Measurements from ENCODE around the gene SARM1. TPM values are rescaled to one million over a fixed set of nuclear protein-coding genes. Genes with fewer than 3 reads are reported as not detected.

Gene SARM1
- total RNA-seq, 1 donor from 2014 or later: 14.1 TPM

- DNase-seq (no peak), ATAC-seq (no peak)
- Histone ChIP-seq H3K36me3 (peaks cover 65% of the 10 kb centered on the region), H3K27me3 (ENCODE audit: low read depth) (no peaks in the 10 kb centered on the region), H3K9me3 (no peaks in the 10 kb centered on the region), H3K27ac (peak overlapping the region; percentile 93), H3K4me1 (peaks cover 24% of the 10 kb centered on the region), H3K4me3 (peak overlapping the region; percentile 96)
- intact Hi-C loops (cut with DNase I): no loop called here
- TF ChIP-seq CTCF (IDR thresholded peaks at IDR 0.05): no peak
Measured at GRCh38 chr17:28357901-28358197, 13.6 kb upstream of the SARM1 start.

- no peaks in the 10 kb centered on the region for H3K27me3 ChIP-seq (ENCODE audit: low read depth)
Measured at GRCh38 chr17:28363186-28363585, 8.3 kb upstream of the SARM1 start.

GRCh38 chr17:28363776-28364650 is 7.5 kb upstream of the SARM1 start:
- no peak overlapping the region for H3K4me3 ChIP-seq
- H3K9me3 ChIP-seq: no peaks in the 10 kb centered on the region
- peaks cover 60% of the 10 kb centered on the region for H3K36me3 ChIP-seq
- H3K27me3 ChIP-seq (ENCODE audit: low read depth): no peaks in the 10 kb centered on the region
- TF ChIP-seq CTCF (IDR thresholded peaks at IDR 0.05): no peak
- intact Hi-C loops (cut with DNase I): no loop called here
- H3K4me1 ChIP-seq: no peaks in the 10 kb centered on the region
- no peak overlapping the region for H3K27ac ChIP-seq
- ATAC-seq (no peak), DNase-seq (no peak)

More at GRCh38 chr17:28363186-28363585, 8.3 kb upstream of the SARM1 start:
- Histone ChIP-seq H3K36me3 (peaks cover 61% of the 10 kb centered on the region), H3K9me3 (no peaks in the 10 kb centered on the region), H3K27ac (no peak overlapping the region), H3K4me3 (no peak overlapping the region), H3K4me1 (peaks cover 5% of the 10 kb centered on the region)
- intact Hi-C loops (cut with DNase I): no loop called here
- ATAC-seq: no peak
- no peak for TF ChIP-seq CTCF (IDR thresholded peaks at IDR 0.05)
- DNase-seq: no peak

- Histone ChIP-seq H3K27me3 (ENCODE audit: low read depth) (no peaks in the 10 kb centered on the region), H3K36me3 (peaks cover 52% of the 10 kb centered on the region), H3K27ac (no peak within 1 kb of the TSS), H3K4me3 (no peak within 1 kb of the TSS), H3K9me3 (no peaks in the 10 kb centered on the region), H3K4me1 (peaks cover under 1% of the 10 kb centered on the region)
- DNase-seq: no peak
- intact Hi-C loops (cut with DNase I): no loop called here
- no peak for TF ChIP-seq CTCF (IDR thresholded peaks at IDR 0.05)
- no peak for ATAC-seq
Measured at GRCh38 chr17:28364665-28365363, 6.7 kb upstream of the SARM1 start, which contains the start of gene SEBOX. Gene SEBOX (minus strand): TSS chr17:28365199. CDS start chr17:28365151, 48 bp downstream.

- Histone ChIP-seq H3K27ac (no peak overlapping the region), H3K9me3 (no peaks in the 10 kb centered on the region), H3K4me1 (peaks cover 7% of the 10 kb centered on the region), H3K4me3 (no peak overlapping the region), H3K36me3 (peaks cover 46% of the 10 kb centered on the region), H3K27me3 (ENCODE audit: low read depth) (no peaks in the 10 kb centered on the region)
- TF ChIP-seq CTCF (IDR thresholded peaks at IDR 0.05): no peak
- DNase-seq: no peak
- intact Hi-C loops (cut with DNase I): no loop called here
- ATAC-seq: no peak
Measured at GRCh38 chr17:28365487-28365886, 6.0 kb upstream of the SARM1 start.

Data from lower lobe of right lung (tissue), 2 donors.